ENCODE results near the gene FAM219B. TPM values are rescaled to one million over a fixed set of nuclear protein-coding genes. Genes with fewer than 3 reads are reported as not detected.
A peak's percentile ranks its signal among the peaks of the same experiment; 100 is the strongest.

FAM219B gene
- total and polyA plus RNA-seq, 2 experiments from 2014 or later = 28.8 to 61.4 TPM

DNA sequence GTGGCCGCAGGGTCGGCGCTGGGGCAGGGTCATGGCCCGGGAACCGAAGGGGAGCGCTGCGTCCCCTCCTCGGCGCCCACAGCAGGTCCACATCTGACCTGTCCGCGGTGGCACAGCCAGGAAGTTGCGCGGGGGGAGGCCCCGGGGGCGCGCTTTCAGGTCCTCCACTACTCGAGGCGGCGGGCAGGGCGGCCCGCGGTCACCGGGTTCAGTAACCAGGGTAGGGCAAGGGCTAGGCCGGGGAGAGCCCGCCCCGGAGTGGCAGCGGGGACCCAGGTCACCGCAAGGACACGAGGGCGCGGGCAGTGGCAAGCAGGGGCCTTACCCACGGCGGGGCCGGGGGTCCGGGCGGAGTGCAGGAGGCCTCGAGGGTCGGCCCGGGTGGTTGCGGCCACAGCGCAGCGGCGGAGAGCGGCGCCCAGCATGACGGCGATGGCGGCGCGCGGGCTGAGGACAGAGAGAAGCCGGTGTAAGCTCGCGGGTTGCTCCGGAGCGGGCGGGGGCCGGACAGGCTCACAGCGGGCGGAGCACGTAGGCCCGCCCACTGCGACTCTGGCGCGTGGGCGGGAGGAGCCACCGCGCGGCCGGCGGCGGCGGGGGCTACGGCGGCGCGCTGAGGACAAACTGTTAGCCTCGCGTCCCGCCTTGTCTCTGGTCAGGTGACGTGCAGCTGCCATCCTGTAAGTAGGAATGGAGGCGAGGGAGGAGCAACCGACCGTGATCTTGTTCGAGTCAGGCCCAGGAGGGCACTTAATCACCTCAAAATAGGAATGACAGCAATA is 31.1 kb upstream of the FAM219B start, which contains the start of gene COX5A:
TSS of gene COX5A (minus strand) at position 484 of the 782 bp plus-strand sequence. CDS start at position 425, 59 bp downstream.
- TF ChIP-seq ZNF331 (CRISPR knock-in tag; IDR thresholded peaks at IDR 0.05; ENCODE audit: low read depth) (no peak), EZH2phosphoT487 (IDR thresholded peaks at IDR 0.05; ENCODE audit: unreplicated experiment) (no peak), POLR2AphosphoS5 (IDR thresholded peaks at IDR 0.05; ENCODE audit: low read depth) (peak; percentile 95), STAT1 (IDR thresholded peaks at IDR 0.05; ENCODE audit: unreplicated experiment) (no peak), CREB1 (CRISPR knock-in tag; IDR thresholded peaks at IDR 0.05; ENCODE audit: low read depth) (peak; percentile 80), EZH2 (IDR thresholded peaks at IDR 0.05; ENCODE audit: low read depth, unreplicated experiment) (no peak), JUNB (IDR thresholded peaks at IDR 0.05; ENCODE audit: unreplicated experiment) (no peak), NANOG (IDR thresholded peaks at IDR 0.05; ENCODE audit: borderline replicate concordance) (no peak), ZNF114 (CRISPR knock-in tag; IDR thresholded peaks at IDR 0.05) (no peak)
- TF ChIP-seq, protein P1, sequence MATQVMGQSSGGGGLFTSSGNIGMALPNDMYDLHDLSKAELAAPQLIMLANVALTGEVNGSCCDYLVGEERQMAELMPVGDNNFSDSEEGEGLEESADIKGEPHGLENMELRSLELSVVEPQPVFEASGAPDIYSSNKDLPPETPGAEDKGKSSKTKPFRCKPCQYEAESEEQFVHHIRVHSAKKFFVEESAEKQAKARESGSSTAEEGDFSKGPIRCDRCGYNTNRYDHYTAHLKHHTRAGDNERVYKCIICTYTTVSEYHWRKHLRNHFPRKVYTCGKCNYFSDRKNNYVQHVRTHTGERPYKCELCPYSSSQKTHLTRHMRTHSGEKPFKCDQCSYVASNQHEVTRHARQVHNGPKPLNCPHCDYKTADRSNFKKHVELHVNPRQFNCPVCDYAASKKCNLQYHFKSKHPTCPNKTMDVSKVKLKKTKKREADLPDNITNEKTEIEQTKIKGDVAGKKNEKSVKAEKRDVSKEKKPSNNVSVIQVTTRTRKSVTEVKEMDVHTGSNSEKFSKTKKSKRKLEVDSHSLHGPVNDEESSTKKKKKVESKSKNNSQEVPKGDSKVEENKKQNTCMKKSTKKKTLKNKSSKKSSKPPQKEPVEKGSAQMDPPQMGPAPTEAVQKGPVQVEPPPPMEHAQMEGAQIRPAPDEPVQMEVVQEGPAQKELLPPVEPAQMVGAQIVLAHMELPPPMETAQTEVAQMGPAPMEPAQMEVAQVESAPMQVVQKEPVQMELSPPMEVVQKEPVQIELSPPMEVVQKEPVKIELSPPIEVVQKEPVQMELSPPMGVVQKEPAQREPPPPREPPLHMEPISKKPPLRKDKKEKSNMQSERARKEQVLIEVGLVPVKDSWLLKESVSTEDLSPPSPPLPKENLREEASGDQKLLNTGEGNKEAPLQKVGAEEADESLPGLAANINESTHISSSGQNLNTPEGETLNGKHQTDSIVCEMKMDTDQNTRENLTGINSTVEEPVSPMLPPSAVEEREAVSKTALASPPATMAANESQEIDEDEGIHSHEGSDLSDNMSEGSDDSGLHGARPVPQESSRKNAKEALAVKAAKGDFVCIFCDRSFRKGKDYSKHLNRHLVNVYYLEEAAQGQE (IDR thresholded peaks at IDR 0.05; ENCODE audit: unreplicated experiment) = no peak
- TF ChIP-seq, protein P2, sequence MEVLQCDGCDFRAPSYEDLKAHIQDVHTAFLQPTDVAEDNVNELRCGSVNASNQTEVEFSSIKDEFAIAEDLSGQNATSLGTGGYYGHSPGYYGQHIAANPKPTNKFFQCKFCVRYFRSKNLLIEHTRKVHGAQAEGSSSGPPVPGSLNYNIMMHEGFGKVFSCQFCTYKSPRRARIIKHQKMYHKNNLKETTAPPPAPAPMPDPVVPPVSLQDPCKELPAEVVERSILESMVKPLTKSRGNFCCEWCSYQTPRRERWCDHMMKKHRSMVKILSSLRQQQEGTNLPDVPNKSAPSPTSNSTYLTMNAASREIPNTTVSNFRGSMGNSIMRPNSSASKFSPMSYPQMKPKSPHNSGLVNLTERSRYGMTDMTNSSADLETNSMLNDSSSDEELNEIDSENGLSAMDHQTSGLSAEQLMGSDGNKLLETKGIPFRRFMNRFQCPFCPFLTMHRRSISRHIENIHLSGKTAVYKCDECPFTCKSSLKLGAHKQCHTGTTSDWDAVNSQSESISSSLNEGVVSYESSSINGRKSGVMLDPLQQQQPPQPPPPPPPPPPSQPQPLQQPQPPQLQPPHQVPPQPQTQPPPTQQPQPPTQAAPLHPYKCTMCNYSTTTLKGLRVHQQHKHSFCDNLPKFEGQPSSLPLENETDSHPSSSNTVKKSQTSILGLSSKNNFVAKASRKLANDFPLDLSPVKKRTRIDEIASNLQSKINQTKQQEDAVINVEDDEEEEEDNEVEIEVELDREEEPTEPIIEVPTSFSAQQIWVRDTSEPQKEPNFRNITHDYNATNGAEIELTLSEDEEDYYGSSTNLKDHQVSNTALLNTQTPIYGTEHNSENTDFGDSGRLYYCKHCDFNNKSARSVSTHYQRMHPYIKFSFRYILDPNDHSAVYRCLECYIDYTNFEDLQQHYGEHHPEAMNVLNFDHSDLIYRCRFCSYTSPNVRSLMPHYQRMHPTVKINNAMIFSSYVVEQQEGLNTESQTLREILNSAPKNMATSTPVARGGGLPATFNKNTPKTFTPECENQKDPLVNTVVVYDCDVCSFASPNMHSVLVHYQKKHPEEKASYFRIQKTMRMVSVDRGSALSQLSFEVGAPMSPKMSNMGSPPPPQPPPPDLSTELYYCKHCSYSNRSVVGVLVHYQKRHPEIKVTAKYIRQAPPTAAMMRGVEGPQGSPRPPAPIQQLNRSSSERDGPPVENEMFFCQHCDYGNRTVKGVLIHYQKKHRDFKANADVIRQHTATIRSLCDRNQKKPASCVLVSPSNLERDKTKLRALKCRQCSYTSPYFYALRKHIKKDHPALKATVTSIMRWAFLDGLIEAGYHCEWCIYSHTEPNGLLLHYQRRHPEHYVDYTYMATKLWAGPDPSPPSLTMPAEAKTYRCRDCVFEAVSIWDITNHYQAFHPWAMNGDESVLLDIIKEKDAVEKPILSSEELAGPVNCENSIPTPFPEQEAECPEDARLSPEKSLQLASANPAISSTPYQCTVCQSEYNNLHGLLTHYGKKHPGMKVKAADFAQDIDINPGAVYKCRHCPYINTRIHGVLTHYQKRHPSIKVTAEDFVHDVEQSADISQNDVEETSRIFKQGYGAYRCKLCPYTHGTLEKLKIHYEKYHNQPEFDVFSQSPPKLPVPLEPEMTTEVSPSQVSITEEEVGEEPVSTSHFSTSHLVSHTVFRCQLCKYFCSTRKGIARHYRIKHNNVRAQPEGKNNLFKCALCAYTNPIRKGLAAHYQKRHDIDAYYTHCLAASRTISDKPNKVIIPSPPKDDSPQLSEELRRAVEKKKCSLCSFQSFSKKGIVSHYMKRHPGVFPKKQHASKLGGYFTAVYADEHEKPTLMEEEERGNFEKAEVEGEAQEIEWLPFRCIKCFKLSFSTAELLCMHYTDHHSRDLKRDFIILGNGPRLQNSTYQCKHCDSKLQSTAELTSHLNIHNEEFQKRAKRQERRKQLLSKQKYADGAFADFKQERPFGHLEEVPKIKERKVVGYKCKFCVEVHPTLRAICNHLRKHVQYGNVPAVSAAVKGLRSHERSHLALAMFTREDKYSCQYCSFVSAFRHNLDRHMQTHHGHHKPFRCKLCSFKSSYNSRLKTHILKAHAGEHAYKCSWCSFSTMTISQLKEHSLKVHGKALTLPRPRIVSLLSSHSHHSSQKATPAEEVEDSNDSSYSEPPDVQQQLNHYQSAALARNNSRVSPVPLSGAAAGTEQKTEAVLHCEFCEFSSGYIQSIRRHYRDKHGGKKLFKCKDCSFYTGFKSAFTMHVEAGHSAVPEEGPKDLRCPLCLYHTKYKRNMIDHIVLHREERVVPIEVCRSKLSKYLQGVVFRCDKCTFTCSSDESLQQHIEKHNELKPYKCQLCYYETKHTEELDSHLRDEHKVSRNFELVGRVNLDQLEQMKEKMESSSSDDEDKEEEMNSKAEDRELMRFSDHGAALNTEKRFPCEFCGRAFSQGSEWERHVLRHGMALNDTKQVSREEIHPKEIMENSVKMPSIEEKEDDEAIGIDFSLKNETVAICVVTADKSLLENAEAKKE (CRISPR knock-in tag; IDR thresholded peaks at IDR 0.05) = no peak
- TF ChIP-seq, protein P3, sequence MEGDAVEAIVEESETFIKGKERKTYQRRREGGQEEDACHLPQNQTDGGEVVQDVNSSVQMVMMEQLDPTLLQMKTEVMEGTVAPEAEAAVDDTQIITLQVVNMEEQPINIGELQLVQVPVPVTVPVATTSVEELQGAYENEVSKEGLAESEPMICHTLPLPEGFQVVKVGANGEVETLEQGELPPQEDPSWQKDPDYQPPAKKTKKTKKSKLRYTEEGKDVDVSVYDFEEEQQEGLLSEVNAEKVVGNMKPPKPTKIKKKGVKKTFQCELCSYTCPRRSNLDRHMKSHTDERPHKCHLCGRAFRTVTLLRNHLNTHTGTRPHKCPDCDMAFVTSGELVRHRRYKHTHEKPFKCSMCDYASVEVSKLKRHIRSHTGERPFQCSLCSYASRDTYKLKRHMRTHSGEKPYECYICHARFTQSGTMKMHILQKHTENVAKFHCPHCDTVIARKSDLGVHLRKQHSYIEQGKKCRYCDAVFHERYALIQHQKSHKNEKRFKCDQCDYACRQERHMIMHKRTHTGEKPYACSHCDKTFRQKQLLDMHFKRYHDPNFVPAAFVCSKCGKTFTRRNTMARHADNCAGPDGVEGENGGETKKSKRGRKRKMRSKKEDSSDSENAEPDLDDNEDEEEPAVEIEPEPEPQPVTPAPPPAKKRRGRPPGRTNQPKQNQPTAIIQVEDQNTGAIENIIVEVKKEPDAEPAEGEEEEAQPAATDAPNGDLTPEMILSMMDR (conservative IDR thresholded peaks at IDR 0.05; ENCODE audit: low read depth in 2 of 2) = no peak
- TF ChIP-seq, protein P4, sequence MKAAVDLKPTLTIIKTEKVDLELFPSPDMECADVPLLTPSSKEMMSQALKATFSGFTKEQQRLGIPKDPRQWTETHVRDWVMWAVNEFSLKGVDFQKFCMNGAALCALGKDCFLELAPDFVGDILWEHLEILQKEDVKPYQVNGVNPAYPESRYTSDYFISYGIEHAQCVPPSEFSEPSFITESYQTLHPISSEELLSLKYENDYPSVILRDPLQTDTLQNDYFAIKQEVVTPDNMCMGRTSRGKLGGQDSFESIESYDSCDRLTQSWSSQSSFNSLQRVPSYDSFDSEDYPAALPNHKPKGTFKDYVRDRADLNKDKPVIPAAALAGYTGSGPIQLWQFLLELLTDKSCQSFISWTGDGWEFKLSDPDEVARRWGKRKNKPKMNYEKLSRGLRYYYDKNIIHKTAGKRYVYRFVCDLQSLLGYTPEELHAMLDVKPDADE (IDR thresholded peaks at IDR 0.05) = 0 out of 2 replicates have a peak, but pooled peaks have one; percentile 57
- Mint-ChIP-seq H3K27me3 (ENCODE audit: insufficient read depth, low read depth, poor library complexity) (peaks cover 8% of the 10 kb centered on the region), H3K27ac (peak within 1 kb of the TSS; percentile 91), H3K36me3 (ENCODE audit: low read depth) (peaks cover 18% of the 10 kb centered on the region; the same call in 2 of the 3 replicates), H3K9me3 (no peaks in the 10 kb centered on the region), H3K4me3 (peak within 1 kb of the TSS; percentile 98), H3K4me1 (peaks cover 6% of the 10 kb centered on the region; the same call in 2 of the 3 replicates)
- peak; percentile 98 for DNase-seq (ENCODE audit: low spot score)
- peak; percentile 90 for ATAC-seq
- H3K79me2 ChIP-seq (replicated peaks; ENCODE audit: insufficient read depth) = peaks cover 49% of the 10 kb centered on the region
- H3K4me2 ChIP-seq = peak within 1 kb of the TSS; percentile 98
- H3F3A ChIP-seq (replicated peaks; ENCODE audit: low read depth) = no peaks in the 10 kb centered on the region; the same call in 1 of the 2 replicates
- H2AFZ ChIP-seq = peak within 1 kb of the TSS; percentile 93
- H3K4me3 ChIP-seq = peak within 1 kb of the TSS; percentile 91
- H3K27me3 ChIP-seq (ENCODE audit: insufficient read depth) = no peaks in the 10 kb centered on the region
- H3K9me2 ChIP-seq (ENCODE audit: insufficient read depth) = no peaks in the 10 kb centered on the region
- H4K20me1 ChIP-seq (replicated peaks; ENCODE audit: insufficient read depth) = peaks cover 31% of the 10 kb centered on the region
- peaks cover 9% of the 10 kb centered on the region for H3K4me1 ChIP-seq (ENCODE audit: insufficient read depth)
- H3K27ac ChIP-seq (ENCODE audit: low read depth) = peak within 1 kb of the TSS; percentile 98
- H3K36me3 ChIP-seq (ENCODE audit: insufficient read depth) = no peaks in the 10 kb centered on the region
